ENCODE data around the gene IKBKG. TPM values are rescaled to one million over a fixed set of nuclear protein-coding genes. Genes with fewer than 3 reads are reported as not detected.

The IKBKG gene
- total RNA-seq, 4 donors from 2014 or later = 14.2 to 43.1 (median 29.0) TPM

Small RNAs within 50 kb of the gene (small RNA-seq; reads per million reads assigned to genes)
- gene AC244090.1 = not detected

Other genes with a start within 250 kb of the IKBKG start
- 1,000 to 10,000 TPM in 3 of 4 donors, 100 to 1,000 TPM in 1; 995 to 1,349 (median 1,139) TPM for gene FLNA, start 173.0 kb upstream of the IKBKG start, total RNA-seq
- 10 to 100 TPM; 38.0 to 72.6 (median 46.7) TPM for gene EMD, start 168.3 kb upstream of the IKBKG start, total RNA-seq
- gene RPL10, start 149.2 kb upstream of the IKBKG start, total RNA-seq = 1,000 to 10,000 TPM; 4,372 to 6,501 (median 5,244) TPM
- gene DNASE1L1, start 138.4 kb upstream of the IKBKG start, total RNA-seq = 10 to 100 TPM; 21.4 to 36.0 (median 28.6) TPM
- gene TAFAZZIN, start 136.1 kb upstream of the IKBKG start, total RNA-seq = 100 to 1,000 TPM in 2 of 4 donors, 10 to 100 TPM in 2; 78.9 to 138 (median 97.7) TPM
- gene ATP6AP1, start 118.9 kb upstream of the IKBKG start, total RNA-seq = 10 to 100 TPM; 42.9 to 59.7 (median 50.4) TPM
- gene GDI1, start 110.5 kb upstream of the IKBKG start, total RNA-seq = 100 to 1,000 TPM; 114 to 179 (median 152) TPM
- gene FAM50A, start 103.5 kb upstream of the IKBKG start, total RNA-seq = 10 to 100 TPM; 47.5 to 90.6 (median 63.0) TPM
- gene PLXNA3, start 89.3 kb upstream of the IKBKG start, total RNA-seq = 10 to 100 TPM; 17.0 to 44.4 (median 24.2) TPM
- 10 to 100 TPM; 18.8 to 46.5 (median 35.0) TPM for gene LAGE3, start 68.3 kb upstream of the IKBKG start, total RNA-seq
- 10 to 100 TPM; 39.0 to 58.5 (median 43.4) TPM for gene UBL4A, start 61.0 kb upstream of the IKBKG start, total RNA-seq
- 10 to 100 TPM; 17.8 to 40.6 (median 27.0) TPM for gene SLC10A3, start 57.0 kb upstream of the IKBKG start, total RNA-seq
- 10 to 100 TPM; 40.9 to 76.5 (median 55.7) TPM for gene FAM3A, start 31.4 kb upstream of the IKBKG start, total RNA-seq
- gene G6PD, start 774 bp upstream of the IKBKG start, total RNA-seq = 10 to 100 TPM; 30.6 to 89.7 (median 41.8) TPM
- not detected for gene CTAG1A, start 37.5 kb downstream of the IKBKG start, total RNA-seq
- not detected for gene CTAG1B, start 71.7 kb downstream of the IKBKG start, total RNA-seq
- not detected for gene CTAG2, start 106.0 kb downstream of the IKBKG start, total RNA-seq
- 1 to 10 TPM; 5.1 to 7.5 (median 5.8) TPM for gene GAB3, start 203.5 kb downstream of the IKBKG start, total RNA-seq
- 10 to 100 TPM; 24.1 to 37.8 (median 29.4) TPM for gene DKC1, start 215.2 kb downstream of the IKBKG start, total RNA-seq